Measurements from ENCODE around the gene PLGRKT. TPM values are rescaled to one million over a fixed set of nuclear protein-coding genes. Genes with fewer than 3 reads are reported as not detected.
A peak's percentile ranks its signal among the peaks of the same experiment; 100 is the strongest.
"Not testable (repeated sequence)": the region's sequence is repeated elsewhere in the genome, so short reads cannot be mapped to it uniquely, and the experiment has no call there.

PLGRKT gene
- polyA plus RNA-seq, 1 experiment = 13.1 TPM

DNA sequence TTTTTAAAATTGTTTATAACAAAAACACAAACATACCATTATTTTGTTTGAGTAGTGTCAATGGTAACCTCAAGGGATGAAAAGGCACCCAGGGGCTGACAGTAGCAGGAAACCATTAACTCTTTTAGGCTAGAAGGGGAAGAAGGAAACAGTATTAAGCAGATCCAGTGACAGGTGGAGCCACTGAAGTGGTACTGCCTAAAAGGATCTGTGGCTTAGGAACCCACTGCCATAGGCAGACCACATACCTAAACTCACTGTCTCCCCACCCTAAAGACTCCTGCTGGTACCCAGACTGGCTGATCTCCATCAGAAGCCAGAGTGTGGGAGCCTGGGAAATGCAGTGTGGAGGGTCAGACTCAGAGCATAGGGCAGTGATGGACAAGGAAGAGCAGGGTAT, 111.5 kb downstream of the PLGRKT start:
- ChIA-PET POLR2A (no interaction called here), CTCF (no interaction called here)
- TF ChIP-seq, protein P1, sequence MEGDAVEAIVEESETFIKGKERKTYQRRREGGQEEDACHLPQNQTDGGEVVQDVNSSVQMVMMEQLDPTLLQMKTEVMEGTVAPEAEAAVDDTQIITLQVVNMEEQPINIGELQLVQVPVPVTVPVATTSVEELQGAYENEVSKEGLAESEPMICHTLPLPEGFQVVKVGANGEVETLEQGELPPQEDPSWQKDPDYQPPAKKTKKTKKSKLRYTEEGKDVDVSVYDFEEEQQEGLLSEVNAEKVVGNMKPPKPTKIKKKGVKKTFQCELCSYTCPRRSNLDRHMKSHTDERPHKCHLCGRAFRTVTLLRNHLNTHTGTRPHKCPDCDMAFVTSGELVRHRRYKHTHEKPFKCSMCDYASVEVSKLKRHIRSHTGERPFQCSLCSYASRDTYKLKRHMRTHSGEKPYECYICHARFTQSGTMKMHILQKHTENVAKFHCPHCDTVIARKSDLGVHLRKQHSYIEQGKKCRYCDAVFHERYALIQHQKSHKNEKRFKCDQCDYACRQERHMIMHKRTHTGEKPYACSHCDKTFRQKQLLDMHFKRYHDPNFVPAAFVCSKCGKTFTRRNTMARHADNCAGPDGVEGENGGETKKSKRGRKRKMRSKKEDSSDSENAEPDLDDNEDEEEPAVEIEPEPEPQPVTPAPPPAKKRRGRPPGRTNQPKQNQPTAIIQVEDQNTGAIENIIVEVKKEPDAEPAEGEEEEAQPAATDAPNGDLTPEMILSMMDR (IDR thresholded peaks at IDR 0.05; ENCODE audit: low read depth, low read length) = no peak
- Histone ChIP-seq H3K27me3 (ENCODE audit: control insufficient read depth, insufficient read depth, low read length) (no peaks in the 10 kb centered on the region), H3K27ac (ENCODE audit: low read depth, low read length) (no peak overlapping the region), H3K4me3 (ENCODE audit: low read depth, low read length) (no peak overlapping the region), H3K9me3 (ENCODE audit: control insufficient read depth, insufficient read depth, low read length) (no peaks in the 10 kb centered on the region)
- no peak for DNase-seq (ENCODE audit: low read depth, low spot score)

DNA sequence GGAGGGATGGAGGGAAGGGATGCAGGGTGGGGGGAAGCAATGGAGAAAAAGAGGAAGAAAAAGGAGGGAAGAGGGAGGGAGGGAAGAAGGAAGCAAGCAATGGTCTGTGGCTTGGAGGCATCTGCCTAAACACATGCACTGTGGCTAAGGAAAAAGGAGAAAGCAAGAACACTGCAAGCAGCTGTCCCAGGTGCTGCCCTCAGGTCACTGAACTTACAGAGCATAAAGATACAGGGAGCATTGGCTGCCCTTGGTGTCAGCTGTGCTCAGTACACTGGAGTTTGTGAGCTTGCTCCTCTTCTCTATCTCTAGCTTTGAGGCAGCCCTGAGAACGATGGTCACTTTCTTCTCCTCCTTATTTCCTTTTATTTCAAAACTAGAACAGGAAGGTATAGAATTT, 116.1 kb downstream of the PLGRKT start:
- H3K4me3 ChIP-seq (ENCODE audit: low read depth, low read length); H3K9me3 ChIP-seq (ENCODE audit: control insufficient read depth, insufficient read depth, low read length); H3K27me3 ChIP-seq (ENCODE audit: control insufficient read depth, insufficient read depth, low read length); H3K27ac ChIP-seq (ENCODE audit: low read depth, low read length); DNase-seq (ENCODE audit: low read depth, low spot score); POLR2A ChIA-PET: not testable (repeated sequence)
- CTCF ChIA-PET = interaction anchor here (0.7 to 1.4 kb wide), 2 partner anchors 135 to 558 kb away, joined by 4 read pairs; no protein-coding TSS in a partner anchor

DNA sequence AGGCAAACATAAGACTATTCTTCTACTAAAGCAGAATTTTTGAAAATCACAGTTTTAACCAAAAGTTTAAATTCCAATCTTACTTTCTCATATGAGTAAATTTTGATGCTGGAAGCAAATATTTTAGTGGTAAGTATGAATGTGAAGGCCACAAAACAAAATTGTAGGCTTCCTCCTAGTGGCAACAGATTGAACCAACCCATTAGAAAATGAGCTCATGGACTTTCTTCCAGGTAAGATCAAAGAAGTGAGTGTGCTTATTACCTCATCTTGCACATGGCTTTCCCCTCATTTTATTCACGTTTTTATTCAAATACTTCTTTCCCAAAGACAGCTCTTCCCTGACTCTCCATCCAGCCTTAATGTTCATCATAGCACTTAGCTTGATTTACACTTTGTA, 116.7 kb downstream of the PLGRKT start:
- Histone ChIP-seq H3K4me3 (ENCODE audit: low read depth, low read length) (no peak overlapping the region), H3K27me3 (ENCODE audit: control insufficient read depth, insufficient read depth, low read length) (no peaks in the 10 kb centered on the region), H3K27ac (ENCODE audit: low read depth, low read length) (no peak overlapping the region), H3K9me3 (ENCODE audit: control insufficient read depth, insufficient read depth, low read length) (no peaks in the 10 kb centered on the region)
- POLR2A ChIA-PET = no interaction called here
- TF ChIP-seq, protein P1 (IDR thresholded peaks at IDR 0.05; ENCODE audit: low read depth, low read length) = peak; percentile 33
- DNase-seq (ENCODE audit: low read depth, low spot score) = no peak
- CTCF ChIA-PET = interaction anchor here (0.7 to 1.4 kb wide), 2 partner anchors 135 to 558 kb away, joined by 4 read pairs; no protein-coding TSS in a partner anchor

DNA sequence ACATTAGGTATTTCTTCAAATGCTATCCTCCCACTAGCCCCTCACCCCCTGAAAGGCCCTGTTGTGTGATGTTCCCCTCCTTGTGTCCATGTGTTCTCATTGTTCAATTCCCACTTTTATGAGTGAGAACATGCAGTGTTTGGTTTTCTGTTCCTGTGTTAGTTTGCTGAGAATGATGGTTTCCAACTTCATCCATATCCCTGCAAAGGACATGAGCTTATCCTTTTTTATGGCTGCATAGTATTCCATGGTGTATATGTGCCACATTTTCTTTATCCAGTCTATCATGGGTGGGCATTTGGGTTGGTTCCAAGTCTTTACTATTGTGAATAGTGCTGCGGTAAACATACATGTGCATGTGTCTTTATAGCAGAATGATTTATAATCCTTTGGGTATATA, 121.3 kb downstream of the PLGRKT start:
- H3K4me3 ChIP-seq (ENCODE audit: low read depth, low read length); H3K9me3 ChIP-seq (ENCODE audit: control insufficient read depth, insufficient read depth, low read length); DNase-seq (ENCODE audit: low read depth, low spot score); H3K27ac ChIP-seq (ENCODE audit: low read depth, low read length); CTCF ChIA-PET; H3K27me3 ChIP-seq (ENCODE audit: control insufficient read depth, insufficient read depth, low read length): not testable (repeated sequence)
- POLR2A ChIA-PET = interaction anchor here (0.6 kb wide), 1 partner anchor 136 kb away, joined by 4 read pairs; no protein-coding TSS in a partner anchor

DNA sequence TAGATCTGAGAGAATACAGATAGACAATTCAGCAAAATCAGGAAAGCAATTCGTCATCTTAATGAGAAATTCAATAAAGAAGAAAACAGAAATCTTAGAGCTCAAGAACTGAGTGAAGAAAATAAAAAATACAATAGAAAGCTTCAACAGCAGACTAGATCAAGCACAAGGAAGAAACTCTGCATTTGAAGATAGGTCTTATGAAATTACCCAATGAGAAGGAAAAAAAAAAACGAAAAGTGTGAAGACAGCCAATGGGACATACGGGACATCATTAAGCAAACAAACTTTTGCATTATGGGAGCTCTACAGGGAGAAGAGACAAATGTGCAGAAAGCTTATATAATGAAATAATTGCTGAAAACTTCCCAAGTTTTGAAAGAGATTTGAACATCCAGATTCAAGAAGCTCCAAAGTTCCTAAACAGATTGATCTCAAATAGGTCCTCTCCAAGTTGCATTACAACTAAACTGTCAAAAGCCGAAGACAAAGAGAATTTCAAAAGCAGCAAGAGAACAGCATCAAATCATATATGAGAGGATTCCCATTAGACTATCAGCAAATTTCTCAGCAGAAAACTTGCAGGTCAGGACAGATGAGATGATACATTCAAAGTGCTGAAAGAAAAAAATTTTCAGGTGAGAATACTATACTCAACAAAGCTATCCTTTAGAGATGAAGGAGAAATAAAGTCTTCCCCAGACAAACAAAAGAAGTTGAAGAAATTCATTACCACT, 122.4 kb downstream of the PLGRKT start:
- no peak overlapping the region for H3K27ac ChIP-seq (ENCODE audit: low read depth, low read length)
- no peak for DNase-seq (ENCODE audit: low read depth, low spot score)
- POLR2A ChIA-PET = interaction anchor here (0.6 kb wide), 1 partner anchor 102 kb away, joined by 5 read pairs; no protein-coding TSS in a partner anchor
- H3K27me3 ChIP-seq (ENCODE audit: control insufficient read depth, insufficient read depth, low read length) = peaks cover 3% of the 10 kb centered on the region
- no peaks in the 10 kb centered on the region; the same call in 1 of the 2 replicates for H3K9me3 ChIP-seq (ENCODE audit: control insufficient read depth, insufficient read depth, low read length)
- TF ChIP-seq, protein P1 (IDR thresholded peaks at IDR 0.05; ENCODE audit: low read depth, low read length) = no peak
- CTCF ChIA-PET = interaction anchor here (0.6 kb wide), 1 partner anchor 42 kb away, joined by 3 read pairs; no protein-coding TSS in a partner anchor
- no peak overlapping the region for H3K4me3 ChIP-seq (ENCODE audit: low read depth, low read length)

DNA sequence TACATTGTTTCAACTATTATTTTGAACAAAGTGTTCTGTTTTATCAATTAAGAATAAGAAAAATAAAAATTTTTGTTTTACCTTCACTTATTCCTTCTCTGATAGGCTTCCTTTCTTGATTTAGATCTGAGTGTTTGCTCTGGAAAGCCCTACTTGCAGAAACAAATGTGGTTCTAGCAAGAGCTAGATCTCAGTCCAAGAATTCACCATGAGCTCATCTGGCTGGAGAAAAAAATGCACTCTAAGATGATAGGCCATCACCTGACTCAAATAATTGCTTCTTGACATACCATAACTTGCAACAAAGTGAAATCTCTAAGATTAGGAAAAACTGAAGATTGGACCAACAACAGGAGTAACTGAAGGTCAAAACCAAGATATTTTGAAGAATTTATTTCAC, 126.9 kb downstream of the PLGRKT start:
- Histone ChIP-seq H3K27ac (ENCODE audit: low read depth, low read length) (no peak overlapping the region), H3K27me3 (ENCODE audit: control insufficient read depth, insufficient read depth, low read length) (peaks cover 15% of the 10 kb centered on the region), H3K9me3 (ENCODE audit: control insufficient read depth, insufficient read depth, low read length) (no peaks in the 10 kb centered on the region; the same call in 1 of the 2 replicates), H3K4me3 (ENCODE audit: low read depth, low read length) (no peak overlapping the region)
- no peak for DNase-seq (ENCODE audit: low read depth, low spot score)
- ChIA-PET CTCF (interaction anchor here (1.1 kb wide), 1 partner anchor 279 kb away, joined by 3 read pairs; no protein-coding TSS in a partner anchor), POLR2A (no interaction called here)
- TF ChIP-seq, protein P1 (IDR thresholded peaks at IDR 0.05; ENCODE audit: low read depth, low read length) = no peak
